ENCODE data around the gene HTR3B. TPM values are rescaled to one million over a fixed set of nuclear protein-coding genes. Genes with fewer than 3 reads are reported as not detected.

Gene HTR3B
- total RNA-seq, 2 donors from 2014 or later: not detected

DNA sequence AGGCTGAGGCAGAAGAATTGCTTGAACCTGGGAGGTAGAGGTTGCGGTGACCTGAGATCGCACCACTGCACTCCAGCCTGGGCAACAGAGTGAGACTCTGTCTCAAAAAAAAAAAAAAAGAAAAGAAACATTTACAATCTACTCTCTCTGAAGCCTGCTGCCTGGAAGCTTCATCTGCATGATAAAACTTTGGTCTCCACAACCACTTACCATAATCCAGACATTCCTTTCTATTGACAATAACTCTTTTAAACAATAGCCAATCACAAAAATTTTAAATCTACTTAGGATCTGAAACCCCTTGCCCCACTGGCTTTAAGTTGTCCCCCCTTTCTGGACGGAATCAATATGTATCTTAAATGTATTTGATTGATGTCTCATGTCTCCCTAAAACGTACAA lies 45.3 kb downstream of the HTR3B start:
- DNase-seq: no peak
- Histone ChIP-seq H3K9me3 (no peaks in the 10 kb centered on the region), H3K4me3 (no peak overlapping the region), H3K9ac (ENCODE audit: low read depth in 2 of 2, low read length in 2 of 2) (no peak overlapping the region), H3K4me1 (no peaks in the 10 kb centered on the region), H3K27ac (no peak overlapping the region), H3K27me3 (no peaks in the 10 kb centered on the region), H3K36me3 (no peaks in the 10 kb centered on the region)
- TF ChIP-seq CTCF (IDR thresholded peaks at IDR 0.05): no peak
- intact Hi-C loops (cut with DNase I): no loop called here

DNA sequence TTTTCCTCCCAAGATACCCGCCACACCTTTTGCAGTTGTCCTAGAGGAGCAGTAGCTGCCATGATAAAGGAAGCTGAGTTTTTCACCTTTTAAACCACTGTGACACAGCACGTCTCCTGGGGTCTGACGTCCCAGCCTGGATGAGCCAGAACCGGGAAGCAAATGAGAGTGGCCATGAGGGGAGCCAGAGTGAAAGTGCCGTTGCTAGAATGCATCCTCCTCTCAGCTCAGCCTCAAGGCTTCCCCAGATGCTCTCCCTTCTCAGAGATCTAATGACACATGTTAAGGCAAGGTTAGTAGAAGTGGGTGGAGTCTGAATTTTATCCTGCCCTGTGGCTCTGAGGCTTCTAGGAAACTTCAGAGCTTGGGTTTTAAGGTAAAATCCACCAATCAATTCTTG lies 46.9 kb downstream of the HTR3B start:
- no peak for TF ChIP-seq CTCF (IDR thresholded peaks at IDR 0.05)
- H3K4me1 ChIP-seq: no peaks in the 10 kb centered on the region
- no peaks in the 10 kb centered on the region for H3K9me3 ChIP-seq
- H3K4me3 ChIP-seq: no peak overlapping the region
- DNase-seq: no peak
- no peaks in the 10 kb centered on the region for H3K36me3 ChIP-seq
- no peak overlapping the region for H3K27ac ChIP-seq
- H3K27me3 ChIP-seq: no peaks in the 10 kb centered on the region
- H3K9ac ChIP-seq (ENCODE audit: low read depth in 2 of 2, low read length in 2 of 2): no peak overlapping the region
- intact Hi-C loops (cut with DNase I): no loop called here

DNA sequence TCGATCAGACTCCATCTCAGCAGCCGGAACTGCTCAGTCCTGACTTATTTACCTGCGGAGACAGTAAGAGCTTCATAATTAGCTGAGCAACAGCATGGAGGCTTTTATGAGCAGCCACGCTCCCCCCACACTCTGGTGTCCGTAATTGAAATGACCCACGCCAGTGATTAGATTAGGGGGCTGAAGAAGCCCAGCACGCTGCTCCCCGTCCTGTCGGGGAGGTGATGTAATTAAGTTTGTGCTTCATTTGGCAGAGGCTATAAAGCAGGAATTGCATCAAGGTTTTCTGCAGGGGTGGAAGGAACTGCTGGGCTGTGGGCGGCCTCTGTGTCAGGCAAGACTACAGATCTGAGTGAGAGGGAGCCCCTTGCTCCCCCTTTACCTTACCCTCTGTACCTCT lies 47.5 kb downstream of the HTR3B start:
- no peak for DNase-seq

DNA sequence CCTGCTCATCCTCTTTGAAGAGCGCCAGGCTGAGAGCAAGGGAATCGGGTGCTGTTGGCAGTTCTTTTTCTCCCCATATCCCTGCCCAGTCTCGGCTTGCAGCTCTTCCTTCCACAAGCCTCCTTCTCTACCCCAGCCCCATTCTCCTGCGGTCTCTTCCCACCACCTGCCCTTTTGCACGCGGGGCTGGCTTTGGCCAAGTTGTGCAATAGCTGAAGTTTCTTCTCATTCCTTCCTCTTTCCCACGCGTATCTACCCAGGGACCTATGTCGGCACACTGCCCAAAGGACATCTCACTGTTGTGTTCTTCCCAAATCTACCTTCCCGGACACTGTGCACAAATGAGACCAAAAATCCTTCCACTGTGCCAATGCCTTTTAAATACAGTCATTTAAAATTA lies 48.0 kb downstream of the HTR3B start:
- Histone ChIP-seq H3K27me3 (no peaks in the 10 kb centered on the region), H3K9ac (ENCODE audit: low read depth in 2 of 2, low read length in 2 of 2) (no peak overlapping the region), H3K36me3 (no peaks in the 10 kb centered on the region), H3K4me1 (no peaks in the 10 kb centered on the region), H3K4me3 (no peak overlapping the region), H3K9me3 (no peaks in the 10 kb centered on the region), H3K27ac (no peak overlapping the region)
- DNase-seq: no peak
- no peak for TF ChIP-seq CTCF (IDR thresholded peaks at IDR 0.05)
- intact Hi-C loops (cut with DNase I): no loop called here

More for the DNA sequence above, 47.5 kb downstream of the HTR3B start:
- H3K9ac ChIP-seq (ENCODE audit: low read depth in 2 of 2, low read length in 2 of 2): no peak overlapping the region
- no peak overlapping the region for H3K4me3 ChIP-seq
- no peaks in the 10 kb centered on the region for H3K4me1 ChIP-seq
- no peaks in the 10 kb centered on the region for H3K9me3 ChIP-seq
- TF ChIP-seq CTCF (IDR thresholded peaks at IDR 0.05): no peak
- intact Hi-C loops (cut with DNase I): no loop called here
- H3K27ac ChIP-seq: no peak overlapping the region
- no peaks in the 10 kb centered on the region for H3K27me3 ChIP-seq
- no peaks in the 10 kb centered on the region for H3K36me3 ChIP-seq

DNA sequence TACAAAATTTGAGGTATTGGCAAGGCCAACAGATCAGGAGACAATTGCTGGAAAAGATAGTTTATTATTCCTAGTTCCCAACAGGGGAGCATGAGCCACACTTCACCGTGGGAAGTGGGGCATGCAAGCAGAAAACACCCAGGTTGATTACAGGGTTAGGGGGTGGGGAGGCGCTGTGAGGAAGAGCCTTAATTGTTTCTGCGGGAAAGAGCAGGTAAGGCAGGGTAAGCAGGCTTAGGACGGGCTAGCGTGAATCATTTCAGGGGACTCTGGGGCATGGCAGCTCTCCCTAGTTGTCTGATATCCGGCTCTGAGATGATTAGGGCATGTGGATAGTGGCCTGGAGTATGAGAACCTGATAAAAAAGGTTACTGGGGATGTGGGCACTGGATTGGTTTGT lies 49.6 kb downstream of the HTR3B start:
- DNase-seq: no peak
- no peaks in the 10 kb centered on the region for H3K27me3 ChIP-seq
- H3K27ac ChIP-seq: no peak overlapping the region
- H3K4me1 ChIP-seq: no peaks in the 10 kb centered on the region
- no peaks in the 10 kb centered on the region for H3K36me3 ChIP-seq
- H3K9me3 ChIP-seq: no peaks in the 10 kb centered on the region
- TF ChIP-seq CTCF (IDR thresholded peaks at IDR 0.05): no peak
- no peak overlapping the region for H3K4me3 ChIP-seq
- intact Hi-C loops (cut with DNase I): no loop called here
- no peak overlapping the region for H3K9ac ChIP-seq (ENCODE audit: low read depth in 2 of 2, low read length in 2 of 2)

- H3K9ac ChIP-seq (ENCODE audit: low read depth in 2 of 2, low read length in 2 of 2): no peak overlapping the region
- no peaks in the 10 kb centered on the region for H3K9me3 ChIP-seq
- H3K36me3 ChIP-seq: no peaks in the 10 kb centered on the region
- DNase-seq: no peak
- H3K4me1 ChIP-seq: no peaks in the 10 kb centered on the region
- no peak overlapping the region for H3K27ac ChIP-seq
- intact Hi-C loops (cut with DNase I): no loop called here
- TF ChIP-seq CTCF (IDR thresholded peaks at IDR 0.05): no peak
- no peak overlapping the region for H3K4me3 ChIP-seq
- no peaks in the 10 kb centered on the region for H3K27me3 ChIP-seq
Observed at GRCh38 chr11:113956986-113957385, 52.4 kb downstream of the HTR3B start.
